Activated CD4-positive, alpha-beta T cell treated with anti-CD3 and anti-CD28 coated beads, Interleukin-10, Interleukin-2, amounts not matched to agents 100 ng/mL and 50 ng/mL, durations not matched to agents 16 hours and 8 hours (primary cell): Measurements from ENCODE around the gene DYRK2.

Experiments used
- DNase-seq: peaks from one replicate; pipeline ENCODE4 v3.0.0-alpha.2; 2020

DYRK2 gene

GRCh38 chr12:67647181-67647798 is 1.3 kb upstream of the DYRK2 start:
- no peak for DNase-seq

GRCh38 chr12:67647799-67648520 is 585 bp upstream of the DYRK2 start:
- peak; percentile 55 for DNase-seq

- no peak for DNase-seq
Observed at GRCh38 chr12:67649261-67649569, 670 bp downstream of the DYRK2 start.

- peak; percentile 34 for DNase-seq
Observed at GRCh38 chr12:67649570-67650387, 1.2 kb downstream of the DYRK2 start.

- peak; percentile 23 for DNase-seq
Observed at GRCh38 chr12:67650388-67651131, 2.0 kb downstream of the DYRK2 start.

- DNase-seq, result peak; percentile 56
Observed at GRCh38 chr12:67651132-67651695, 2.7 kb downstream of the DYRK2 start.

- DNase-seq, result no peak
Observed at GRCh38 chr12:67655829-67656228, 7.3 kb downstream of the DYRK2 start.

- DNase-seq, result no peak
Observed at GRCh38 chr12:67656251-67656650, 7.7 kb downstream of the DYRK2 start.

- no peak for DNase-seq
Observed at GRCh38 chr12:67658486-67658885, 9.9 kb downstream of the DYRK2 start.

GRCh38 chr12:67659292-67659691 is 10.7 kb downstream of the DYRK2 start:
- DNase-seq, result no peak

GRCh38 chr12:67661311-67662021 is 12.9 kb downstream of the DYRK2 start:
- peak; percentile 15 for DNase-seq

GRCh38 chr12:67662910-67663538 is 14.5 kb downstream of the DYRK2 start:
- no peak for DNase-seq

- DNase-seq, result no peak
Observed at GRCh38 chr12:67664171-67664570, 15.6 kb downstream of the DYRK2 start.

GRCh38 chr12:67665679-67666078 is 17.1 kb downstream of the DYRK2 start:
- no peak for DNase-seq

- DNase-seq, result no peak
Observed at GRCh38 chr12:67666605-67667004, 18.1 kb downstream of the DYRK2 start.

GRCh38 chr12:67667276-67668073 is 18.9 kb downstream of the DYRK2 start:
- no peak for DNase-seq

GRCh38 chr12:67669217-67669933 is 20.8 kb downstream of the DYRK2 start:
- DNase-seq, result no peak

GRCh38 chr12:67669934-67670631 is 21.5 kb downstream of the DYRK2 start:
- DNase-seq, result no peak

- DNase-seq, result no peak
Observed at GRCh38 chr12:67671419-67671818, 22.9 kb downstream of the DYRK2 start.

- no peak for DNase-seq
Observed at GRCh38 chr12:67671892-67672291, 23.3 kb downstream of the DYRK2 start.
